PC-3 (cell line): ENCODE measurements around the gene CAVIN3. TPM values are rescaled to one million over a fixed set of nuclear protein-coding genes. Genes with fewer than 3 reads are reported as not detected.

ENCODE experiments used
- ATAC-seq: fragments of 200-7000 bp; cut with Tn5 transposase; 2 replicates; pipeline ENCODE4 v1.9.1; 2020; ENCODE audit warnings: mild to moderate bottlenecking, moderate library complexity
- BruUV-seq: library from RNA; stranded (reverse); fragments of 400-500 nt; replicated peaks from 2 replicates; lab custom pipeline; 2021; lab: Mats Ljungman, UMichigan
- CTCF ChIA-PET: fragments of 300-600 bp; sonication (Branson Sonifier 250); formaldehyde crosslinking; loops from one replicate; lab custom pipeline; 2022; ENCODE audit warnings: antibody characterized with exemption; lab: Charles Lee
- POLR2A ChIA-PET: fragments of 300-600 bp; sonication (Branson Sonifier 250); formaldehyde crosslinking; loops from one replicate; lab custom pipeline; 2022; ENCODE audit warnings: antibody characterized with exemption; ENCODE audit not compliant: unreplicated experiment; lab: Charles Lee
- DNase-seq: peaks from one replicate; pipeline ENCODE4 v3.0.0-alpha.2; 2015
- H2AFZ ChIP-seq: fragments of 300-600 bp; sonication (generic); 2 replicates; pipeline ENCODE4 v1.6.0; 2016; ENCODE audit warnings: antibody characterized with exemption, low read length
- H3F3A ChIP-seq: fragments of 300-600 bp; sonication (generic); one replicate; pipeline ENCODE4 v1.6.0; 2017; ENCODE audit warnings: antibody characterized with exemption, low read length, control low read depth, mild to moderate bottlenecking; ENCODE audit not compliant: unreplicated experiment
- H3K27ac ChIP-seq: fragments of 300-600 bp; sonication (generic); 2 replicates; pipeline ENCODE4 v1.5.1; 2016; ENCODE audit warnings: mild to moderate bottlenecking, low read length
- H3K27me3 ChIP-seq: fragments of 300-600 bp; sonication (generic); 2 replicates; pipeline ENCODE4 v1.6.1; 2016; ENCODE audit warnings: low read length, mixed read lengths
- H3K36me3 ChIP-seq: fragments of 300-600 bp; sonication (generic); 2 replicates; pipeline ENCODE4 v1.6.1; 2016; ENCODE audit warnings: low read depth, mixed run types, low read length, mixed read lengths
- H3K4me1 ChIP-seq: fragments of 300-600 bp; sonication (generic); 2 replicates; pipeline ENCODE4 v1.5.1; 2016; ENCODE audit warnings: low read length; ENCODE audit not compliant: insufficient read depth
- H3K4me2 ChIP-seq: fragments of 300-600 bp; sonication (generic); 2 replicates; pipeline ENCODE4 v1.6.0; 2016; ENCODE audit warnings: low read length
- H3K4me3 ChIP-seq: fragments of 300-600 bp; sonication (generic); 2 replicates; pipeline ENCODE4 v1.5.1; 2016; ENCODE audit warnings: mild to moderate bottlenecking, low read length, mixed read lengths
- H3K79me2 ChIP-seq: fragments of 300-600 bp; sonication (generic); 2 replicates; pipeline ENCODE4 v1.6.1; 2017; ENCODE audit warnings: low read length, mixed read lengths
- H3K9ac ChIP-seq: fragments of 300-600 bp; sonication (generic); 2 replicates; pipeline ENCODE4 v1.6.0; 2016; ENCODE audit warnings: mild to moderate bottlenecking, low read length
- H3K9me2 ChIP-seq: fragments of 300-600 bp; sonication (generic); replicated peaks from 2 replicates; pipeline ENCODE4 v1.6.1; 2016; ENCODE audit warnings: mixed run types, low read length, mixed read lengths
- H3K9me3 ChIP-seq: fragments of 300-600 bp; sonication (generic); 2 replicates; pipeline ENCODE4 v1.6.1; 2016; ENCODE audit warnings: low read length, mixed read lengths
- H4K20me1 ChIP-seq: fragments of 300-600 bp; sonication (generic); 2 replicates; pipeline ENCODE4 v1.6.1; 2016; ENCODE audit warnings: low read length, mixed read lengths
- CTCF ChIP-seq: fragments of 300-600 bp; sonication (generic); conservative IDR thresholded peaks from 2 replicates; pipeline ENCODE4 v1.5.1; 2017; ENCODE audit warnings: antibody characterized with exemption, low read depth, mild to moderate bottlenecking, low read length
- EZH2 ChIP-seq: fragments of 300-600 bp; sonication (generic); IDR thresholded peaks from one replicate; pipeline ENCODE4 v1.6.1; 2017; ENCODE audit warnings: antibody characterized with exemption, mild to moderate bottlenecking, low read length; ENCODE audit not compliant: unreplicated experiment
- EZH2phosphoT487 ChIP-seq: fragments of 300-600 bp; sonication (generic); IDR thresholded peaks from 2 replicates; pipeline ENCODE4 v1.6.1; 2018; ENCODE audit warnings: mild to moderate bottlenecking, antibody characterized with exemption, low read length, borderline replicate concordance
- intact Hi-C: fragments of 100-400 bp; cut with micrococcal nuclease; formaldehyde crosslinking; loops from 2 replicates; pipeline ENCODE4 v1.9.0; 2023
- total RNA-seq: library from RNA; depleted of rRNA; stranded (reverse); fragments of >200 nt; gene quantifications from 2 replicates; pipeline ENCODE4 v1.2.3, GENCODE V29; 2014; rRNA removed

The CAVIN3 gene
- total RNA-seq, 1 experiment from 2014 or later, result not detected

- Histone ChIP-seq H3K4me1 (no peaks in the 10 kb centered on the region), H2AFZ (no peak overlapping the region), H3K9ac (no peak overlapping the region), H3K4me2 (no peak overlapping the region), H3K27ac (no peak overlapping the region), H3K9me2 (no peaks in the 10 kb centered on the region), H3K36me3 (no peaks in the 10 kb centered on the region), H4K20me1 (no peaks in the 10 kb centered on the region), H3F3A (no peaks in the 10 kb centered on the region), H3K9me3 (no peaks in the 10 kb centered on the region), H3K27me3 (peaks cover 34% of the 10 kb centered on the region), H3K4me3 (no peak overlapping the region), H3K79me2 (no peaks in the 10 kb centered on the region)
- BruUV-seq, result no TSS peak
- ATAC-seq, result no peak
- TF ChIP-seq CTCF, result no peak
- no peak for TF ChIP-seq EZH2
- no peak for TF ChIP-seq EZH2phosphoT487
- DNase-seq, result no peak
- CTCF ChIA-PET, result no interaction called here
- intact Hi-C loops, result no loop called here
- POLR2A ChIA-PET, result no interaction called here
Measured at GRCh38 chr11:6269994-6270393, 50.3 kb downstream of the CAVIN3 start.

Other genes with a start within 250 kb of the CAVIN3 start
- not detected in 2 replicates for gene OR56B4, start 212.8 kb downstream of the CAVIN3 start, total RNA-seq
- gene OR52B2, start 150.2 kb downstream of the CAVIN3 start, total RNA-seq, result not detected in 2 replicates
- gene OR52W1, start 121.3 kb downstream of the CAVIN3 start, total RNA-seq, result not detected in 2 replicates
- not detected in 2 replicates for gene C11orf42, start 114.9 kb downstream of the CAVIN3 start, total RNA-seq
- 23.3 and 30.4 TPM in 2 replicates for gene FHIP1B, start 85.9 kb downstream of the CAVIN3 start, total RNA-seq
- 0.51 TPM in 1 of 2 replicates, not detected in the other for gene CNGA4, start 81.4 kb downstream of the CAVIN3 start, total RNA-seq
- gene CCKBR, start 60.7 kb downstream of the CAVIN3 start, total RNA-seq, result not detected in 2 replicates
- gene SMPD1, start 70.0 kb upstream of the CAVIN3 start, total RNA-seq, result 12.1 and 12.9 TPM in 2 replicates
- 17.5 and 24.7 TPM in 2 replicates for gene APBB1, start 98.6 kb upstream of the CAVIN3 start, total RNA-seq
- gene HPX, start 120.5 kb upstream of the CAVIN3 start, total RNA-seq, result 1.6 TPM in 1 of 2 replicates, not detected in the other
- 20.3 and 24.7 TPM in 2 replicates for gene TRIM3, start 153.4 kb upstream of the CAVIN3 start, total RNA-seq
- 57.2 and 65.2 TPM in 2 replicates for gene ARFIP2, start 160.8 kb upstream of the CAVIN3 start, total RNA-seq
- 25.5 and 26.4 TPM in 2 replicates for gene TIMM10B, start 161.0 kb upstream of the CAVIN3 start, total RNA-seq
- gene DNHD1, start 176.8 kb upstream of the CAVIN3 start, total RNA-seq, result 9.3 and 14.5 TPM in 2 replicates